AG08396 (cell line): ENCODE measurements around the gene TRIM41.

Experiments
- DNase-seq: peaks from one replicate; pipeline ENCODE4 v3.0.0; 2012; ENCODE audit warnings: low spot score, mixed read lengths

The TRIM41 gene

GRCh38 chr5:181233088-181233800 is 10.2 kb downstream of the TRIM41 start:
- DNase-seq = no peak

DNA sequence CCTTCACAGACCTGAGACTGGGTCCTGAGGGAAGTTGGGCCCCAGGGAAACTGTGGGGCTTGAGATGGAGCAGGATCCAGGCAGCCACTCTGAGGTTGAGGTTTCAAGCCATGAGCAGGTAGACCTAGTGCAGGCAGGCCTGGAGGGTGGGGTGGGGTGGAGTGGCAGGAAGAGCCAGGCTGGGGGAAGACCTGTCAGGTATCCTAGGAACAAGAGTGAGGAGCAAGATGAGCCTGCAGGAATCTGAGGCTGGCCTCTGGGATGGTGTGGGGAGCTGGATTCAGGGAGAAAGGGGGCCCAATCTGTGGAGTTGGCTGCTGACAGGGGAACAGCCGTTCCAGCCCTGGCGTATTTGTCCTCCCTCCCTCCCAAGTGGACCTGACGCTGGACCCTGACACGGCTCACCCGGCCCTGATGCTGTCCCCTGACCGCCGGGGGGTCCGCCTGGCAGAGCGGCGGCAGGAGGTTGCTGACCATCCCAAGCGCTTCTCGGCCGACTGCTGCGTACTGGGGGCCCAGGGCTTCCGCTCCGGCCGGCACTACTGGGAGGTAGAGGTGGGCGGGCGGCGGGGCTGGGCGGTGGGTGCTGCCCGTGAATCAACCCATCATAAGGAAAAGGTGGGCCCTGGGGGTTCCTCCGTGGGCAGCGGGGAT is 10.8 kb downstream of the TRIM41 start:
- DNase-seq = no peak

DNA sequence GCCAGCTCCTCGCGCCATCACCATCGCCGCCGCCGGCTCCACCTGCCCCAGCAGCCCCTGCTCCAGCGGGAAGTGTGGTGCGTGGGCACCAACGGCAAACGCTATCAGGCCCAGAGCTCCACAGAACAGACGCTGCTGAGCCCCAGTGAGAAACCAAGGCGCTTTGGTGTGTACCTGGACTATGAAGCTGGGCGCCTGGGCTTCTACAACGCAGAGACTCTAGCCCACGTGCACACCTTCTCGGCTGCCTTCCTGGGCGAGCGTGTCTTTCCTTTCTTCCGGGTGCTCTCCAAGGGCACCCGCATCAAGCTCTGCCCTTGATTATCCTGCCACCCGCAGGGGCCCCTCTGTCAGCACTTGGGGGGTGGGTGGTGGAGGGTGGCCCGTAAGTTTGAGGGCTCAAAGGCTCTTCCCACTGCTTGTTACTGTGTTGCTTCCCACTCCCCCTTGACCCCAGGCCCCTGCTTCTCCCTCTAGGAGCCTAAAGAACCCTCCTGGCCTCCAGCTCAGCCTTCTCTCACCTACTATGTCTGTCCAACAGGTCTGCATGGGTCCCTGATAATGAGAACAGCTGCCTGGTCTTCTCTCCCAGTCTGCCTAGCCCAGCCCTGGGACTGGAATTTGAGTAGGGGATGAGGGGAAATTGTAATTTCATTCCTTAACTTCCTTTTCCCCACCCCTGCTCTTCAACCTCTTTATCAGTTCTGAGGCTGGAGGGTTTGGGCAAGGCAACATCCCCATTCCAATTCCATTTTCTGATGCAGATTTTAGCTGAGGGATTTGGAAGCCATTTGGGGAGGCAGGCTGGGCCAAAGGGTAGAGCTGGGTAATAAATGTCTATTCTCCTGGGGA is 11.6 kb downstream of the TRIM41 start:
- no peak for DNase-seq

GRCh38 chr5:181235323-181235688 is 12.2 kb downstream of the TRIM41 start:
- DNase-seq = no peak

DNA sequence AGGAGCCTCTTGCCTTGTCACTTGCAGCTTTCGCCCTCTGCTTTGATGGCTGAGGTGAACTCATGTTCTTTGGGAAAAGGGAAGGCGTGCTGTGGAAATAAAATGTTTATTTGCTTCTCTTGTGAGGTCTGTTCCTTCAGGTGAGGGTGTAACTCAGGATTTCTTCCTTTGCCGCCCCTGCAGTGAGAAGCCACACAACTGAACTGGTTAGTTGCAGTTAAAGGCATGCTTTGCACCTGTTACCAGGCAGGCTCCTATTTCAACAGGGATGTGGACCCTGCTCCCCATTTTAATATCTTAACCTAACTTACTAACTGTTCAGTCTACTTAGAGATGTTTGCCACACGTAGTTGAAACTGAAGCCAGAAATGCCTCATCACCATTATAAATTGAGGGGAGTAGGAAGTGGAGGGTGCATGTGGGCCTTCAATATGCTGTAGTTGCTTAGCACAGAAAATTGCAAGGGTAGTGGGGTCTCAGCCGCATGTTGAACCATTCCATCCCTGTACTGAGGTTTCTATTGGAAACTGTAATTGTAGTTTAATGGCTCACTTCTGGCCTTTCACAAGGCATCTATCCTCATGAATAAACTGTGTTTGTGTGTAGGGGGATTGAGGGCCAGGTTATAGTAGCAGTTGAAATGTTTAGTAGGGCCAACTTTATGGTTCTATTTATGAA is 12.7 kb downstream of the TRIM41 start:
- DNase-seq = no peak

DNA sequence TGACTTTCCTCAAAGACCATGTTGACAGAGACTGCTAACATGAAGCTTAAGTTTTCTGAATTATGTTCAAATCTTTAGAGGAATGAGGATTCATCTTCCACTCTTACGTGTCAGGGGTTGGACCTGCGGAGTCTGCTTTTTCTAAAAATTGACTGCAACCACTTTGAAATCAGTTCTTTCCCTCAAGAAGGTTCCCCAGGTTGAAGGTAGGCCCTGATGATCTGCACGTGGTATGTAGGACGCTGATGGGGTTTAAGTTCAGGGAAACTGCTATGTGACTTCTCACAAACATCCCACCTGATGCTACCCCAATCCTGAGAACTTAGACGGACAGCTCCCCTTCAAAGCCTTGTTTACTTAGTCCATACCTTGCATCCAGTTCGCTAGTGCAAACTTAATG is 13.4 kb downstream of the TRIM41 start:
- no peak for DNase-seq

GRCh38 chr5:181236954-181237641 is 14.0 kb downstream of the TRIM41 start:
- no peak for DNase-seq

DNA sequence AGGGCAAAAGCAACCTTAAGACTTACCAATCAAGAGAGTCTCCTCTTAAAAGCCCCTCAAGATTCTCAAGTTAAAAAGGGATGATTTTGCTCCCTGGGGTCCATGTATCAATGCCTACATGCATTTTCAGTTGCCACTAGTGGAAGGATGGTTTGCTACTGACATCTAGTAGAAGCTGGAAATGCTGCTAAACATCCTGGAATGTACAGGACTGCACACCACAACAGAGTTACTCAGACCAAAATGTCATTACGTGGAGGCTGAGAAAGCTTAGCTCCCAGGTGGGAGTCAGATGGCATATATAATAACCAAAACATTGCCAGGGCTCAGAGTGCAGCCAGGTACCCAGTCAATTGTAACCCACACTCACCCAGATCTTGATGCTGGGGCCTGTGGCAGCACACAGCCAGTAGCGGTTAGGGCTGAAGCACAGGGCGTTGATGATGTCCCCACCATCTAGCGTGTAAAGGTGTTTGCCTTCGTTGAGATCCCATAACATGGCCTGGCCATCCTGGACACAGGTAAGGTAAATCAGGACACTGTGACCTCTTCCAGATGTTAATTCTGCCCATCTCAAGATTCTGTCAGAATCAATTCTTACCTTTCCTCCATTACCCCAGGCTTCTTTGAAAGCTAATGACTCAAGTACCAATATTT is 14.8 kb downstream of the TRIM41 start:
- no peak for DNase-seq

DNA sequence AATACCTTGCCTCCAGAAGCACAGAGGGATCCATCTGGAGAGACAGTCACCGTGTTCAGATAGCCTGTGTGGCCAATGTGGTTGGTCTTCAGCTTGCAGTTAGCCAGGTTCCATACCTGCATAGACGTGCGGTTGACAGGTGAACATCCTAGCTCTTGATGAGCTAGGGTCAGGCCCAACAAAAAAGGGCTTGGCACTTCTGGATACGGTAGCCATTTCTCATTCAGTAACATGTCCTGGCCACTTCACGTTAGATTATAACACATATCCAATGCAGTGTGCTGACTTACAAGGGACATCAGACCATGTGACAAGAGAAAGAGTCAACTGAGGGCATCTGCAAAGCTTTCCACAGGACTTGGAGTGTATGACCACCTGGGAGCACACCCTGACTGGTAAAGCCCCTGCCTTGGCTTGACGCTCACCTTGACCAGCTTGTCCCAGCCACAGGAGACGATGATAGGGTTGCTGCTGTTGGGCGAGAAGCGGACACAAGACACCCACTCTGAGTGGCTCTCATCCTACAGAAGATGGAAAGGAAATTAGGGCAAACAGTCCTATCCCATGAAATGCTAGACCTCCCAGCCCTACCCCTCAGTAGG is 16.1 kb downstream of the TRIM41 start:
- DNase-seq = no peak

DNA sequence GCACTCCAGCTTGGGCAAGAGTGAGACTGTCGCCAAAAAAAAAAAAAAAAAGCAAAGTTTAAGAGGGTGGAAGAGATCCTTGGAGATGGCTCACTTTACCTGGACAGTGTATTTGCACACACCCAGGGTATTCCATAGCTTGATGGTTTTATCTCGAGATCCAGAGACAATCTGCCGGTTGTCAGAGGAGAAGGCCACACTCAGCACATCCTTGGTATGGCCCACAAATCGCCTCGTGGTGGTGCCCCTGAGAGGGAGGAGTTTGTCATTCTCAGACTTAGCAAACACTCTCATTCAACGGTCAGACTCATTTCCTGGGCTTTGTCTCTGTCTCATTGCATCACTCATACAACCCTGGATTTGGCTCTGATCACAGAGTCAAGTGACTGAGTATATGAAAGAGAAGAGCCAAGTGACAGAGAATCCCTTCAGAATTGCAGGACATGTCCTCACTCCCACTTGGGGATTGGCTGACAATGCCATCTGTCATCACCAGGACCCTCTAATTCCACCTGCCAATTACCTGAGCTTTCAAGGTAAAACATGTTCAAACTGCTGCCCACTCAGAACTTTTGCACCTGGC is 18.4 kb downstream of the TRIM41 start:
- DNase-seq = peak; percentile 75

DNA sequence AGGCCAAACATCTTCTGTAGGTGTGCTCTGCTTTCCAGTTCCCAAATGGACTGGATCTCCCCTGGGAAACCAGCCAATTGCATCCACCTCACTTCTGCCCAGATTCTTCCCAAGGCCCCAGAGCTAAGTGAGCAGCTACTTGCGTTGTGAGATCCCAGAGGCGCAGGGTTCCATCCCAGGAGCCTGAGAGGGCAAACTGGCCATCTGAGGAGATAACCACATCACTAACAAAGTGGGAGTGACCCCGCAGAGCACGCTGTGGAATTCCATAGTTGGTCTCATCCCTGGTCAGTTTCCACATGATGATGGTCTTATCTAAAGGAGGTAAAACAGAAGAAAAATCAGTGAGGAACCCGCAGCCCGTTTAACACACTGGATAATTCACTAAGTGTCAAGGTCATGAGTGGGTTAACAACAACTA is 19.0 kb downstream of the TRIM41 start:
- DNase-seq = no peak

- no peak for DNase-seq
Measured at GRCh38 chr5:181243018-181243563, 20.0 kb downstream of the TRIM41 start.

- DNase-seq = peak; percentile 86
Measured at GRCh38 chr5:181243564-181244343, 20.7 kb downstream of the TRIM41 start, which contains the start of gene RACK1. RACK1 (minus strand) TSS chr5:181243906; CDS start chr5:181243800, 106 bp downstream.

GRCh38 chr5:181245427-181246275 is 22.6 kb downstream of the TRIM41 start:
- no peak for DNase-seq

DNA sequence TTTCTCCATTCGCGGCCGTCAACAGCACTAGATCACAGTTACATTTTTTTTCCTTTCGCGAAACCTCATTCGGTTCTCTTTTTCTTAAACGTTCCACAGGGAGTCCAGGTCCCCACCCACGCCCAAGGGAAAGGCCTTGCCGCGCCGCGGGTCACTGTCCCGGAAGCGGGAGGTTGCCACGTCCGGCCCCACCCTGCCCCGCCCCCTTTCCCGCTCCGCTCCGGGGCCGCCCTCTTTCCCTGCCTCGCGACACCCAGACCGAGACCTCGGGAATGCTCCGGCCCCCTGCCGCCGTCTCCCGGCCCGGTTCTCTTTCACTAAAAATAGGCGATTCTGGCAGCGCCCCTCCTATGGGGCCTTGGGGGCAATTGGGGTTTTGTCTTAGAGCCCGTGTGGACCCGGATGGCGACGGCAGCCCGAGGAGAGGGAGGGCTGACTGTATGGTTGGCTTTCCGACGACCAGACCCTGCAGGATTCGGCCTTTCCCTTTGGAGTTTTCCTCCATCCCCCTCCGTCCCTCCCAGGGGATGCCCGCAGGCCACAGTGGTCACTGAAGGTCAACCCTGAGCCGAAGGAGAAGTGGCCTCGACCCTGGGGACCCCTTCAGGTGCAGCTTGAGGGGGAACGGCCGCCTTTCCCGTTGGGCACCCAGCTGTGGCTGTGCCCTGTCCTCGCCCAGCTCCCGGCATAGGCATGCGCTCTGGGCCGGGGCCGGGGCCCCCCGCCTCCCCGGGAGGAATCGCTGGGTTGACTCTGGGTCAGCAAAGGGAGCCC is 23.4 kb downstream of the TRIM41 start:
- DNase-seq = peak; percentile 94

DNA sequence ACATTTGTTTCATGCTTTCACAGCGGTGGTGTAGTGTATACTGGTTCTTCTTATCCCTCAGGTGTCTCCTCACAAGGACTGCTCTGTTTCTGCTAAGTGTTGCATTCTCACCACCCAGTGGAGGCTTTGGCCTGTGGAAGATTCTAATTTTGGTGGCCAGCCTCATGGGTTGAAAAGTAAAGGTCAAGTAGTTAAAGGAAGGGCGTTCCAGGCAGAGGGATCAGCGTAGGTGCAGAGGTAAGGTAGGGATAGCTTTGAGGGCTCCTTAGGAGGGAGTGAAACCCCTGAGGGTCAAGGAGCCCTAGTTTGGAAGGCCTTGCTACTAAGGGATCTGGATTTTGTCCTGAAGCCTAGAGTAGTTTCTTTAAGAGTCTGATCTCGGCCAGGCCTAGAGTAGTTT is 25.2 kb downstream of the TRIM41 start:
- no peak for DNase-seq

DNA sequence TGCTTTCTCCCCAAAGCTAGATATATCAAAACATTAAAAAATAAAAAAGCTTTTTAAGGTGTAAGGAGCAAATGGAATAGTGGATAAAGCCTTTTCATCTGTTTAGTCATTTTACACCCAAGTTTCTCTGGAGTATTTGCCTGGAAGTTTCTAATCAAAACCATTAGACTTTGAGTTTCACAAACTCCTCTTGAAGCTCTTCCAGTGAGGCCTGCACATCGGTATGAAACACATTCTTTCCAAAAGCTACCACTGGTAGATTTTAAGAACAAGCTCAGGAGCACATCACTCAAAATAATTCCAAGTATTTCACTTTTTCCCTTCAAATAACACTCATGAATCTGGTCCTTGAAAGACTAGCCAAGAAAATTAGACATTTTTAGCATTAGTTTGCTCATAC is 32.2 kb downstream of the TRIM41 start:
- no peak for DNase-seq
